Measurements from ENCODE around the gene EXOG.
"Not testable (repeated sequence)": the region's sequence is repeated elsewhere in the genome, so short reads cannot be mapped to it uniquely, and the experiment has no call there.

The EXOG gene

GRCh38 chr3:38564631-38565338 lies 68.6 kb downstream of the EXOG start:
- DNase-seq = no peak

GRCh38 chr3:38565339-38566214 lies 69.4 kb downstream of the EXOG start:
- no peak for DNase-seq

- DNase-seq = no peak
These were observed 70.0 kb downstream of the EXOG start for GRCh38 chr3:38566215-38566528.

GRCh38 chr3:38566794-38567193 lies 70.7 kb downstream of the EXOG start:
- not testable (repeated sequence) for DNase-seq

GRCh38 chr3:38567498-38567897 lies 71.4 kb downstream of the EXOG start:
- DNase-seq = no peak

- DNase-seq = no peak
These were observed 77.0 kb downstream of the EXOG start for GRCh38 chr3:38573111-38573510.

GRCh38 chr3:38573556-38573955 lies 77.4 kb downstream of the EXOG start:
- DNase-seq = no peak

GRCh38 chr3:38574411-38575278 lies 78.5 kb downstream of the EXOG start:
- no peak for DNase-seq

GRCh38 chr3:38575279-38575843 lies 79.2 kb downstream of the EXOG start:
- DNase-seq = no peak
